ENCODE measurements around the gene APBB2. TPM values are rescaled to one million over a fixed set of nuclear protein-coding genes. Genes with fewer than 3 reads are reported as not detected.

The APBB2 gene
- total RNA-seq, 2 donors from 2014 or later, result 56.1 to 64.8 TPM

DNA sequence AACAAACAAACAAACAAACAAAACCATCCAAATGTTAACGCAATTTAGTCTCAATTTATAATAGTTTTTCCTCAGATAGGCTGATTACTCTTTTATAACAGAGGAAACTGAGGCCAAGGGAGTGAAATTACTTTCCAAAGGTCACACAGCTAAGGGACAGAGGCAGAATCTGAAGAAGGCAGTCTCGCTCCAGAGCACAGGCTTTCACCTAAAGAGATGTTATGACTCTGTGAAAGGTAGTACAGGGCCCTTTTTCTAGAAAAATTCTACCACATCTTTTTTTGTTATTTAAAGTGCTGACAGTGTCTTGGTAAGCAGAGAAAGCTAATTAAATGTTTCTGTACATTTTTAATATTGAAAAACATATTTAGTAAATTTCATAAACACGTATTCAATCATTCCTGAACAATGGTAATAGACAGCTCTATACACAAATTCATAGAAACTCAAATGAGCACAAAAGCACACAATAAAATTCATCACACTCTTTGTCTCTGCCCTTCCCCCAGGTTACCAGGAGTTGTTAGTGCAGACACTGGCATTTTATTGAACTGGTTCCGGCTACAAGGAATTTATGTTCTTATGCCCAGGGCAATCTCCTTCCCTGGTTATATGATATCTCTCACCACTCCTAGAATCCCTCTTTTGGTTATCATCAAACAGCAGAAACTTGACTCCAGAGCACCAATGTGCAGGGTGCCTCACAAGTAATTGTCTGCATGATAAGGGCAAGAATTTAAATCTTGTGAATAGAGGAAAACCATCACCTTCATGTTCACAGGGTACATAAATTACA is 7.7 kb upstream of the APBB2 start:
- no peak overlapping the region for H3K27ac Mint-ChIP-seq
- no peak overlapping the region for H3K4me3 ChIP-seq (ENCODE audit: low read length)
- H3K27me3 Mint-ChIP-seq (ENCODE audit: insufficient read depth), result no peaks in the 10 kb centered on the region
- H3K9ac ChIP-seq (ENCODE audit: extremely low read depth, low read length, poor library complexity, severe bottlenecking), result no peak overlapping the region
- no peaks in the 10 kb centered on the region for H3K27me3 ChIP-seq (ENCODE audit: control insufficient read depth, insufficient read depth, low read length, poor library complexity, severe bottlenecking)
- H3K36me3 ChIP-seq (ENCODE audit: control insufficient read depth, insufficient read depth, low read length), result no peaks in the 10 kb centered on the region
- no peaks in the 10 kb centered on the region for H3K36me3 Mint-ChIP-seq (ENCODE audit: low read depth)
- no peak for DNase-seq
- no peak overlapping the region for H3K4me3 Mint-ChIP-seq
- peaks cover 3% of the 10 kb centered on the region for H3K4me1 ChIP-seq (ENCODE audit: control insufficient read depth, insufficient read depth, low read length)
- WGBS, 2 experiments (ENCODE audit: insufficient coverage in 1 of 2, insufficient read length in 1 of 2), result 85 to 100% methylated on average over 1 to 4 of the region's 4 CpGs
- H3K27ac ChIP-seq (ENCODE audit: low read depth, low read length), result no peak overlapping the region
- H3K9me3 Mint-ChIP-seq, result no peaks in the 10 kb centered on the region
- no peaks in the 10 kb centered on the region for H3K9me3 ChIP-seq (ENCODE audit: control insufficient read depth, low read length)
- peaks cover 2% of the 10 kb centered on the region for H3K4me1 Mint-ChIP-seq
- no peak for TF ChIP-seq CTCF (conservative IDR thresholded peaks at IDR 0.05)

- Histone ChIP-seq H3K4me3 (ENCODE audit: low read length) (no peak overlapping the region), H3K9me3 (ENCODE audit: control insufficient read depth, low read length) (no peaks in the 10 kb centered on the region), H3K9ac (ENCODE audit: extremely low read depth, low read length, poor library complexity, severe bottlenecking) (no peak overlapping the region), H3K27me3 (ENCODE audit: control insufficient read depth, insufficient read depth, low read length, poor library complexity, severe bottlenecking) (no peaks in the 10 kb centered on the region), H3K4me1 (ENCODE audit: control insufficient read depth, insufficient read depth, low read length) (peaks cover 3% of the 10 kb centered on the region), H3K27ac (ENCODE audit: low read depth, low read length) (no peak overlapping the region), H3K36me3 (ENCODE audit: control insufficient read depth, insufficient read depth, low read length) (no peaks in the 10 kb centered on the region)
- Mint-ChIP-seq H3K27ac (no peak overlapping the region), H3K27me3 (ENCODE audit: insufficient read depth) (no peaks in the 10 kb centered on the region), H3K4me3 (no peak overlapping the region), H3K9me3 (no peaks in the 10 kb centered on the region), H3K36me3 (ENCODE audit: low read depth) (no peaks in the 10 kb centered on the region), H3K4me1 (peaks cover 16% of the 10 kb centered on the region)
- no peak for TF ChIP-seq CTCF (conservative IDR thresholded peaks at IDR 0.05)
- no peak for DNase-seq
- 77 to 100% methylated on average over 1 to 3 of the region's 3 CpGs for WGBS, 2 experiments (ENCODE audit: insufficient coverage in 1 of 2, insufficient read length in 1 of 2)
Observed at GRCh38 chr4:41219421-41219950, 5.1 kb upstream of the APBB2 start.

- H3K27ac ChIP-seq (ENCODE audit: low read depth, low read length), result no peak overlapping the region
- 89 to 100% methylated on average over 2 to 3 of the region's 3 CpGs for WGBS, 2 experiments (ENCODE audit: insufficient coverage in 1 of 2, insufficient read length in 1 of 2)
- Mint-ChIP-seq H3K9me3 (no peaks in the 10 kb centered on the region), H3K27me3 (ENCODE audit: insufficient read depth) (no peaks in the 10 kb centered on the region), H3K4me1 (peaks cover 16% of the 10 kb centered on the region), H3K4me3 (no peak overlapping the region), H3K27ac (no peak overlapping the region), H3K36me3 (ENCODE audit: low read depth) (no peaks in the 10 kb centered on the region)
- no peaks in the 10 kb centered on the region for H3K27me3 ChIP-seq (ENCODE audit: control insufficient read depth, insufficient read depth, low read length, poor library complexity, severe bottlenecking)
- no peak for TF ChIP-seq CTCF (conservative IDR thresholded peaks at IDR 0.05)
- H3K36me3 ChIP-seq (ENCODE audit: control insufficient read depth, insufficient read depth, low read length), result no peaks in the 10 kb centered on the region
- H3K4me1 ChIP-seq (ENCODE audit: control insufficient read depth, insufficient read depth, low read length), result peaks cover 3% of the 10 kb centered on the region
- H3K9ac ChIP-seq (ENCODE audit: extremely low read depth, low read length, poor library complexity, severe bottlenecking), result no peak overlapping the region
- no peak for DNase-seq
- no peak overlapping the region for H3K4me3 ChIP-seq (ENCODE audit: low read length)
- H3K9me3 ChIP-seq (ENCODE audit: control insufficient read depth, low read length), result no peaks in the 10 kb centered on the region
Observed at GRCh38 chr4:41218703-41219102, 4.4 kb upstream of the APBB2 start.

All from endodermal cell (in vitro differentiated cells).